ENCODE measurements around the gene MYH11. TPM values are rescaled to one million over a fixed set of nuclear protein-coding genes. Genes with fewer than 3 reads are reported as not detected.

Gene MYH11
- total and polyA plus RNA-seq, 2 experiments from 2014 or later = 1.6 to 5.9 TPM

GRCh38 chr16:15834502-15834901 is 22.3 kb downstream of the MYH11 start:
- no peak overlapping the region for H3K27ac Mint-ChIP-seq
- no peak for ATAC-seq
- H3K36me3 ChIP-seq (ENCODE audit: insufficient read depth) = no peaks in the 10 kb centered on the region
- peaks cover 12% of the 10 kb centered on the region for H3K27me3 Mint-ChIP-seq (ENCODE audit: insufficient read depth, low read depth, poor library complexity)
- no peaks in the 10 kb centered on the region for H3K36me3 Mint-ChIP-seq (ENCODE audit: low read depth)
- no peak overlapping the region for H3K4me3 Mint-ChIP-seq
- no peak overlapping the region for H3K4me3 ChIP-seq
- H3K9me3 Mint-ChIP-seq = no peaks in the 10 kb centered on the region
- H4K20me1 ChIP-seq (replicated peaks; ENCODE audit: insufficient read depth) = no peaks in the 10 kb centered on the region
- no peaks in the 10 kb centered on the region for H3K27me3 ChIP-seq (ENCODE audit: insufficient read depth)
- H3K9me2 ChIP-seq (ENCODE audit: insufficient read depth) = no peaks in the 10 kb centered on the region
- no peaks in the 10 kb centered on the region for H3K79me2 ChIP-seq (replicated peaks; ENCODE audit: insufficient read depth)
- H3K27ac ChIP-seq (ENCODE audit: low read depth) = no peak overlapping the region
- no peak for DNase-seq (ENCODE audit: low spot score)
- no peaks in the 10 kb centered on the region for H3F3A ChIP-seq (replicated peaks; ENCODE audit: low read depth)
- TF ChIP-seq NANOG (IDR thresholded peaks at IDR 0.05; ENCODE audit: borderline replicate concordance) (no peak), EZH2 (IDR thresholded peaks at IDR 0.05; ENCODE audit: low read depth, unreplicated experiment) (no peak), ZNF331 (CRISPR knock-in tag; IDR thresholded peaks at IDR 0.05; ENCODE audit: low read depth) (no peak), EZH2phosphoT487 (IDR thresholded peaks at IDR 0.05; ENCODE audit: unreplicated experiment) (no peak), CTCF (conservative IDR thresholded peaks at IDR 0.05; ENCODE audit: low read depth in 2 of 2) (no peak), ETS1 (IDR thresholded peaks at IDR 0.05) (no peak), STAT1 (IDR thresholded peaks at IDR 0.05; ENCODE audit: unreplicated experiment) (no peak), POLR2AphosphoS5 (IDR thresholded peaks at IDR 0.05; ENCODE audit: low read depth) (no peak), ZNF462 (CRISPR knock-in tag; IDR thresholded peaks at IDR 0.05) (no peak), ZNF114 (CRISPR knock-in tag; IDR thresholded peaks at IDR 0.05) (no peak), JUNB (IDR thresholded peaks at IDR 0.05; ENCODE audit: unreplicated experiment) (no peak), CREB1 (CRISPR knock-in tag; IDR thresholded peaks at IDR 0.05; ENCODE audit: low read depth) (no peak)
- H3K4me2 ChIP-seq = no peak overlapping the region
- H3K4me1 Mint-ChIP-seq = no peaks in the 10 kb centered on the region
- H2AFZ ChIP-seq = no peak overlapping the region
- no peaks in the 10 kb centered on the region for H3K4me1 ChIP-seq (ENCODE audit: insufficient read depth)
